ENCODE measurements around the gene SEMA3B.

- TF ChIP-seq CTCF (IDR thresholded peaks at IDR 0.05), result no peak
- no peak for TF ChIP-seq EP300 (IDR thresholded peaks at IDR 0.05)
- TF ChIP-seq POLR2A (IDR thresholded peaks at IDR 0.05), result no peak
Observed at GRCh38 chr3:50241163-50241562, 27.8 kb upstream of the SEMA3B start.
